Mucosa of stomach (tissue), 1 donor: ENCODE measurements around the gene HSD11B2.

ENCODE experiments used
- H3K27me3 ChIP-seq: one replicate; pipeline ENCODE4 v1.7.0; 2013; ENCODE audit warnings: mild to moderate bottlenecking, low read length; ENCODE audit not compliant: control insufficient read depth, insufficient read depth
- H3K36me3 ChIP-seq: one replicate; pipeline ENCODE4 v1.7.0; 2013; ENCODE audit warnings: low read length; ENCODE audit not compliant: control insufficient read depth, insufficient read depth
- H3K4me1 ChIP-seq: one replicate; pipeline ENCODE4 v1.7.0; 2013; ENCODE audit warnings: mild to moderate bottlenecking, low read length; ENCODE audit not compliant: control insufficient read depth, insufficient read depth
- H3K4me3 ChIP-seq: one replicate; pipeline ENCODE4 v1.7.0; 2013; ENCODE audit warnings: low read length
- H3K9ac ChIP-seq: one replicate; pipeline ENCODE4 v1.7.0; 2013; ENCODE audit warnings: mild to moderate bottlenecking, low read length, moderate library complexity
- H3K9me3 ChIP-seq: one replicate; pipeline ENCODE4 v1.7.0; 2013; ENCODE audit warnings: mild to moderate bottlenecking, low read length, moderate library complexity; ENCODE audit not compliant: control insufficient read depth
- donor health status: Pancreatic carcinoma.

Gene HSD11B2

GRCh38 chr16:67483150-67483549 lies 52.2 kb downstream of the HSD11B2 start, which contains the start of gene AGRP:
Gene AGRP, minus strand, starts transcription at chr16:67483547. Its CDS starts 149 bp downstream, at chr16:67483398.
- peaks cover 28% of the 10 kb centered on the region for H3K4me1 ChIP-seq
- no peaks in the 10 kb centered on the region for H3K36me3 ChIP-seq
- no peaks in the 10 kb centered on the region for H3K9me3 ChIP-seq
- no peaks in the 10 kb centered on the region for H3K27me3 ChIP-seq
- peak within 1 kb of the TSS; percentile 91 for H3K9ac ChIP-seq
- H3K4me3 ChIP-seq = no peak within 1 kb of the TSS

GRCh38 chr16:67483731-67484525 lies 53.0 kb downstream of the HSD11B2 start:
- no peaks in the 10 kb centered on the region for H3K36me3 ChIP-seq
- no peak overlapping the region for H3K4me3 ChIP-seq
- no peak overlapping the region for H3K9ac ChIP-seq
- H3K27me3 ChIP-seq = no peaks in the 10 kb centered on the region
- H3K4me1 ChIP-seq = peaks cover 26% of the 10 kb centered on the region
- no peaks in the 10 kb centered on the region for H3K9me3 ChIP-seq

GRCh38 chr16:67486805-67487204 lies 55.9 kb downstream of the HSD11B2 start:
- Histone ChIP-seq H3K36me3 (no peaks in the 10 kb centered on the region), H3K27me3 (no peaks in the 10 kb centered on the region), H3K9ac (no peak overlapping the region), H3K4me3 (no peak overlapping the region), H3K4me1 (peaks cover 16% of the 10 kb centered on the region), H3K9me3 (no peaks in the 10 kb centered on the region)
